Neural cell (in vitro differentiated cells): ENCODE data around the gene MRPL43. TPM values are rescaled to one million over a fixed set of nuclear protein-coding genes. Genes with fewer than 3 reads are reported as not detected.

Experiments used
- H2AFZ ChIP-seq: fragments of 200-600, 300-800 bp; sonication (generic), shearing (Covaris generic); 2 replicates; pipeline ENCODE4 v1.6.0; 2014; ENCODE audit warnings: low read depth, mild to moderate bottlenecking, antibody characterized with exemption, low read length, moderate library complexity
- H3F3A ChIP-seq: fragments of 200-600 bp; shearing (Covaris generic); 2 replicates; pipeline ENCODE4 v1.6.1; 2016; ENCODE audit warnings: mild to moderate bottlenecking, moderate library complexity, mixed read lengths, antibody characterized with exemption, low read length; ENCODE audit not compliant: insufficient read depth, poor library complexity, severe bottlenecking
- H3K27ac ChIP-seq: fragments of 200-600, 300-800 bp; sonication (generic), shearing (Covaris generic); 2 replicates; pipeline ENCODE4 v1.5.1; 2014; ENCODE audit warnings: mild to moderate bottlenecking, low read length, moderate library complexity
- H3K27me3 ChIP-seq: fragments of 300-800, 200-600 bp; sonication (generic), shearing (Covaris generic); 2 replicates; pipeline ENCODE4 v1.6.0; 2014; ENCODE audit warnings: mild to moderate bottlenecking, low read depth, low read length, moderate library complexity; ENCODE audit not compliant: insufficient read depth
- H3K36me3 ChIP-seq: fragments of 300-800, 200-600 bp; sonication (generic), shearing (Covaris generic); 2 replicates; pipeline ENCODE4 v1.5.1; 2014; ENCODE audit warnings: mild to moderate bottlenecking, antibody characterized with exemption, low read length, moderate library complexity; ENCODE audit not compliant: insufficient read depth
- H3K4me2 ChIP-seq: fragments of 300-800, 200-600 bp; sonication (generic), shearing (Covaris generic); 2 replicates; pipeline ENCODE4 v1.6.0; 2014; ENCODE audit warnings: mild to moderate bottlenecking, low read length
- H3K4me3 ChIP-seq: fragments of 300-800, 200-600 bp; sonication (generic), shearing (Covaris generic); 2 replicates; pipeline ENCODE4 v1.5.1; 2014; ENCODE audit warnings: mild to moderate bottlenecking, low read length, moderate library complexity
- H3K79me2 ChIP-seq: fragments of 200-600 bp; shearing (Covaris generic); replicated peaks from 2 replicates; pipeline ENCODE4 v1.6.0; 2014; ENCODE audit warnings: mild to moderate bottlenecking, low read length, moderate library complexity; ENCODE audit not compliant: insufficient read depth
- H3K9ac ChIP-seq: fragments of 300-800, 200-600 bp; sonication (generic), shearing (Covaris generic); 2 replicates; pipeline ENCODE4 v1.6.1; 2016; ENCODE audit warnings: mild to moderate bottlenecking, low read length, mixed read lengths
- H3K9me2 ChIP-seq: fragments of 200-600 bp; shearing (Covaris generic); 2 replicates; pipeline ENCODE4 v1.6.1; 2016; ENCODE audit warnings: mild to moderate bottlenecking, low read length, mixed read lengths; ENCODE audit not compliant: insufficient read depth
- H3K9me3 ChIP-seq: fragments of 200-600, 300-800 bp; sonication (generic), shearing (Covaris generic); 2 replicates; pipeline ENCODE4 v1.6.1; 2016; ENCODE audit warnings: mild to moderate bottlenecking, mixed run types, low read length, moderate library complexity, mixed read lengths
- H4K20me1 ChIP-seq: fragments of 200-600 bp; shearing (Covaris generic); 2 replicates; pipeline ENCODE4 v1.6.1; 2016; ENCODE audit warnings: mild to moderate bottlenecking, mixed run types; ENCODE audit not compliant: insufficient read depth
- EP300 ChIP-seq: fragments of 450-650 bp; conservative IDR thresholded peaks from 2 replicates; pipeline ENCODE4 v1.6.1; 2014; ENCODE audit warnings: antibody characterized with exemption, mild to moderate bottlenecking, moderate library complexity; ENCODE audit not compliant: poor library complexity, severe bottlenecking
- EZH2 ChIP-seq: fragments of 200-600, 300-800 bp; shearing (Covaris generic), sonication (generic); IDR thresholded peaks from 2 replicates; pipeline ENCODE4 v1.6.1; 2014; ENCODE audit warnings: antibody characterized with exemption, low read length, borderline replicate concordance, mild to moderate bottlenecking; ENCODE audit not compliant: insufficient read depth, poor library complexity, severe bottlenecking
- MXI1 ChIP-seq: fragments of 450-650 bp; conservative IDR thresholded peaks from 2 replicates; pipeline ENCODE4 v1.6.1; 2014; ENCODE audit warnings: antibody characterized with exemption, mild to moderate bottlenecking; ENCODE audit not compliant: poor library complexity, severe bottlenecking
- POLR2AphosphoS5 ChIP-seq: IDR thresholded peaks from 2 replicates; pipeline ENCODE4 v1.6.1; 2012
- RAD21 ChIP-seq: fragments of 450-650 bp; conservative IDR thresholded peaks from 2 replicates; pipeline ENCODE4 v1.6.1; 2014; ENCODE audit warnings: antibody characterized with exemption, mild to moderate bottlenecking, moderate library complexity
- SMC3 ChIP-seq: fragments of 450-650 bp; conservative IDR thresholded peaks from 2 replicates; pipeline ENCODE4 v1.6.1; 2014; ENCODE audit warnings: antibody characterized with exemption, mild to moderate bottlenecking, moderate library complexity; ENCODE audit not compliant: poor library complexity
- TAF1 ChIP-seq: IDR thresholded peaks from 2 replicates; pipeline ENCODE4 v1.6.1; 2012; ENCODE audit warnings: low read depth
- polyA plus RNA-seq: library from polyadenylated mRNA; depleted of rRNA; stranded (reverse); fragments of >200 nt; gene quantifications from 2 replicates; pipeline ENCODE4 v1.2.3, GENCODE V29; 2014
- TF ChIP-seq, protein P1 (sequence below): fragments of 450-650 bp; IDR thresholded peaks from 2 replicates; pipeline ENCODE4 v1.5.1; 2014; ENCODE audit warnings: antibody characterized with exemption, mild to moderate bottlenecking, moderate library complexity; ENCODE audit not compliant: poor library complexity, severe bottlenecking
- TF ChIP-seq, protein P2 (sequence below): IDR thresholded peaks from 2 replicates; pipeline ENCODE4 v1.6.1; 2012; ENCODE audit warnings: borderline replicate concordance

Gene MRPL43
- polyA plus RNA-seq, 1 donor from 2014 or later, result 121 TPM

DNA sequence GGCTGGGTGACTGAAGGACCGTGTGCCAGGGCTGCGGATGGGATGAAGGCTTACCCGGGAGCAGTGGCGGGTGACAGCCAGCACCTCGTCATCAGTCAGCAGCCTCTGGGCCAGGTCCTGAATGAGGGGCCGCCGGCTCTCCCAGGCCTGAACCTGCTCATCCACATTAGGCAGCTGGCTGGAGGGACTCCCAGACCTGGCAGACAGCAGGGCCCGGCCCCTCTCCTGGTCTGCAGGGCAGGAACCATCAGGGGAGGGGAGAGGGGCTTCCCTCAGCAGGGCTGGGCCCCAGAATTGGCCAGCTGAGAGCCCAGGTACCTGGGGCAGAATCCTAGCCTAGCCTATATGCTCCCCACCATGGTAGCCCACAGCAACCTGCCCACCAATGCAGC, 28.3 kb upstream of the MRPL43 start:
- H3K27ac ChIP-seq, result no peak overlapping the region
- H3K4me2 ChIP-seq, result no peak overlapping the region
- peaks cover 53% of the 10 kb centered on the region for H3K27me3 ChIP-seq

DNA sequence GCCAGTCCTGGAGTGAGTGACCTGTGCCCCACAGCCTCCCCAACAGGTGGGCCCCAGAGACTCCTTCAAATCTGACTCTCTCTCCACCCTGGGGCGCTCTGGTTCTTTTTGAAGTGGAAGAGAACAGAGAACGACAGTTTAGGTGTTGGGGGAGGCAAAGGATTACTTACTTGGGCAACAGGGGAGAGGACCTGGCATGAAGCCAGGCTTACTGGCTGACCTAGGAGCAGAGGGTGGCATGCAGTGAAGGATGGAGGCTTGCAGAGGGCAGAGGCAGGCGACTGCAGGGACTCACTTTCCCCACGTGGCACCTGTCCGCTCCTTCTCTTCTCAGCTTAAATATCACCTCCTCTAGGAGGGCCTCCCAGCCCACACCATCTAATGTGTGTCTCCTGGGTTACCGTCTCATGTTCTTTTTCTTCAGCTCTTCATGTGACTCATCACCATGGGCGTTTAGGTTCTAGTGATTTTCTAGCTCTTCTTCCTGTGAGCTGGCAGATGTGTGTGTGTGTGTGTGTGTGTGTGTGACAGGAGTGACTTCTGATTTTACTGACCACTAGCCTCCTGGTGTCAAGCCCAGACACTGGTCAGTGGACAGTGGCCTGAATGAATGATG, 27.8 kb upstream of the MRPL43 start:
- Histone ChIP-seq H3K27ac (no peak overlapping the region), H2AFZ (no peak overlapping the region), H3K79me2 (no peaks in the 10 kb centered on the region), H3K9ac (no peak overlapping the region), H3K9me3 (no peaks in the 10 kb centered on the region), H3K4me2 (no peak overlapping the region), H3K9me2 (no peaks in the 10 kb centered on the region), H3K4me3 (no peak overlapping the region), H3K36me3 (no peaks in the 10 kb centered on the region), H4K20me1 (no peaks in the 10 kb centered on the region), H3K27me3 (peaks cover 48% of the 10 kb centered on the region), H3F3A (no peaks in the 10 kb centered on the region)
- TF ChIP-seq TAF1, result no peak
- TF ChIP-seq, protein P1, sequence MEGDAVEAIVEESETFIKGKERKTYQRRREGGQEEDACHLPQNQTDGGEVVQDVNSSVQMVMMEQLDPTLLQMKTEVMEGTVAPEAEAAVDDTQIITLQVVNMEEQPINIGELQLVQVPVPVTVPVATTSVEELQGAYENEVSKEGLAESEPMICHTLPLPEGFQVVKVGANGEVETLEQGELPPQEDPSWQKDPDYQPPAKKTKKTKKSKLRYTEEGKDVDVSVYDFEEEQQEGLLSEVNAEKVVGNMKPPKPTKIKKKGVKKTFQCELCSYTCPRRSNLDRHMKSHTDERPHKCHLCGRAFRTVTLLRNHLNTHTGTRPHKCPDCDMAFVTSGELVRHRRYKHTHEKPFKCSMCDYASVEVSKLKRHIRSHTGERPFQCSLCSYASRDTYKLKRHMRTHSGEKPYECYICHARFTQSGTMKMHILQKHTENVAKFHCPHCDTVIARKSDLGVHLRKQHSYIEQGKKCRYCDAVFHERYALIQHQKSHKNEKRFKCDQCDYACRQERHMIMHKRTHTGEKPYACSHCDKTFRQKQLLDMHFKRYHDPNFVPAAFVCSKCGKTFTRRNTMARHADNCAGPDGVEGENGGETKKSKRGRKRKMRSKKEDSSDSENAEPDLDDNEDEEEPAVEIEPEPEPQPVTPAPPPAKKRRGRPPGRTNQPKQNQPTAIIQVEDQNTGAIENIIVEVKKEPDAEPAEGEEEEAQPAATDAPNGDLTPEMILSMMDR, result no peak
- TF ChIP-seq POLR2AphosphoS5, result no peak
- TF ChIP-seq EZH2, result no peak

More for the DNA sequence above, 28.3 kb upstream of the MRPL43 start:
- Histone ChIP-seq H3K36me3 (no peaks in the 10 kb centered on the region), H2AFZ (no peak overlapping the region), H3K4me3 (no peak overlapping the region), H3K9me2 (no peaks in the 10 kb centered on the region), H3K79me2 (no peaks in the 10 kb centered on the region), H3K9ac (no peak overlapping the region), H3K9me3 (no peaks in the 10 kb centered on the region), H4K20me1 (no peaks in the 10 kb centered on the region), H3F3A (no peaks in the 10 kb centered on the region)
- TF ChIP-seq TAF1 (no peak), EZH2 (no peak), SMC3 (no peak), EP300 (no peak), MXI1 (no peak)
- TF ChIP-seq, protein P1, result no peak

DNA sequence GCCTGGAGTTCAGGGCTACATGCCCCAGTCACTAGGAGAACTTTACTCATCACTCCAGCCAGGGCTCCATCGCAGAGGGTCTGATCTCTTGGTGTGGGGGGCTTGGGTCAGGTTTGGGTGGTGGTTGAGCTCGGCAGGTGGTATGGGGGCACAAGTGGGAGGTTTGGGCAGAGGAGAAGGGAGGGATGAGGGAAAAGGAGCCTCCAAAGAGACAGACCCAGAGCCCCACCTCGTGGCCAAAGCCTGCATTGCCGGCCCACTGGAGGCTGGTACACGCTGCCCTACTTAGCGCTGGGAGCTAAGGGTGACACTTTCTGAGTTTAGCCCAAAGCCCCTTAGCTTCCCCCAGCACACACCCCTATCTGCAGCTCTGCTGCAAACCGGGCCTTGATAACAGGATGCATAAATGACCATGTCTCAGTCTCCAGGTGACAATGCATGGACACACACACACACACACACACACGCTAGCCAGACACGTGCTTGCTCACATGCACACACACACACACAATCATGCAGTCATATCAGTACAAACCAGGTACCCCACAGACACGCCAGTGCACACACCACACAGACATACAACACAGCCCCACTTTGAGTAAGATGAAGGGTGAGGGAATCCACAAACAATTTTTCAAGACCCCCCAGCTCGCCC, 27.1 kb upstream of the MRPL43 start:
- Histone ChIP-seq H3K79me2 (no peaks in the 10 kb centered on the region), H3K4me3 (no peak overlapping the region), H3K27ac (no peak overlapping the region), H3F3A (no peaks in the 10 kb centered on the region), H4K20me1 (no peaks in the 10 kb centered on the region), H3K36me3 (no peaks in the 10 kb centered on the region), H3K9me3 (no peaks in the 10 kb centered on the region), H3K4me2 (no peak overlapping the region), H2AFZ (no peak overlapping the region), H3K9ac (no peak overlapping the region), H3K9me2 (no peaks in the 10 kb centered on the region), H3K27me3 (peaks cover 43% of the 10 kb centered on the region)
- TF ChIP-seq, protein P2, sequence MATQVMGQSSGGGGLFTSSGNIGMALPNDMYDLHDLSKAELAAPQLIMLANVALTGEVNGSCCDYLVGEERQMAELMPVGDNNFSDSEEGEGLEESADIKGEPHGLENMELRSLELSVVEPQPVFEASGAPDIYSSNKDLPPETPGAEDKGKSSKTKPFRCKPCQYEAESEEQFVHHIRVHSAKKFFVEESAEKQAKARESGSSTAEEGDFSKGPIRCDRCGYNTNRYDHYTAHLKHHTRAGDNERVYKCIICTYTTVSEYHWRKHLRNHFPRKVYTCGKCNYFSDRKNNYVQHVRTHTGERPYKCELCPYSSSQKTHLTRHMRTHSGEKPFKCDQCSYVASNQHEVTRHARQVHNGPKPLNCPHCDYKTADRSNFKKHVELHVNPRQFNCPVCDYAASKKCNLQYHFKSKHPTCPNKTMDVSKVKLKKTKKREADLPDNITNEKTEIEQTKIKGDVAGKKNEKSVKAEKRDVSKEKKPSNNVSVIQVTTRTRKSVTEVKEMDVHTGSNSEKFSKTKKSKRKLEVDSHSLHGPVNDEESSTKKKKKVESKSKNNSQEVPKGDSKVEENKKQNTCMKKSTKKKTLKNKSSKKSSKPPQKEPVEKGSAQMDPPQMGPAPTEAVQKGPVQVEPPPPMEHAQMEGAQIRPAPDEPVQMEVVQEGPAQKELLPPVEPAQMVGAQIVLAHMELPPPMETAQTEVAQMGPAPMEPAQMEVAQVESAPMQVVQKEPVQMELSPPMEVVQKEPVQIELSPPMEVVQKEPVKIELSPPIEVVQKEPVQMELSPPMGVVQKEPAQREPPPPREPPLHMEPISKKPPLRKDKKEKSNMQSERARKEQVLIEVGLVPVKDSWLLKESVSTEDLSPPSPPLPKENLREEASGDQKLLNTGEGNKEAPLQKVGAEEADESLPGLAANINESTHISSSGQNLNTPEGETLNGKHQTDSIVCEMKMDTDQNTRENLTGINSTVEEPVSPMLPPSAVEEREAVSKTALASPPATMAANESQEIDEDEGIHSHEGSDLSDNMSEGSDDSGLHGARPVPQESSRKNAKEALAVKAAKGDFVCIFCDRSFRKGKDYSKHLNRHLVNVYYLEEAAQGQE, result no peak
- no peak for TF ChIP-seq POLR2AphosphoS5
- peak; percentile 57 for TF ChIP-seq SMC3
- no peak for TF ChIP-seq EP300
- TF ChIP-seq, protein P1, result peak; percentile 72
- peak; percentile 63 for TF ChIP-seq RAD21
- no peak for TF ChIP-seq EZH2
- TF ChIP-seq MXI1, result no peak
- TF ChIP-seq TAF1, result no peak
